Measurements from ENCODE around the gene CDH4. TPM values are rescaled to one million over a fixed set of nuclear protein-coding genes. Genes with fewer than 3 reads are reported as not detected.
"Not testable (repeated sequence)": the region's sequence is repeated elsewhere in the genome, so short reads cannot be mapped to it uniquely, and the experiment has no call there.

The CDH4 gene
- total and polyA plus RNA-seq, 9 of the 15 experiments (the other 6 are each of a cell fraction or from before 2014, with no cell fraction given) = 0.04 TPM; not detected in 8

DNA sequence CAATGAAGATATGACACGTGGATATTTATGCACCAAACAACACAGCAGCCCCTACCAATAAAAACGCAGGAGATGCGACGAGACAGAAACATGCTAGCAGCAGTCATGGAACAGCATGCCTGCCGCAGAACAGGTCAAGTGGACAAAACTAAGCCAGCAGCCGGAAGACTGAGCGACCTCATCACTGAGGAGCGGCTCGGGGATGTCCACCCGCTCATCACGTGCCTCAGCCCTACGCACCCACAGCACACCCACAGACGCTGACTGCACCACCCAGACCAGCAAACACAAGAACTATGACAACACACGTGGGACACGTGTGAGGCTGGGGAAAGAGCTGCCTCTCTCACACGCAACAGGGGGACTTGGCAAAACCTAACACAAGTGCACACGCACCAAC is 731.9 kb downstream of the CDH4 start:
- H3K9me3 ChIP-seq (replicated peaks; ENCODE audit: control insufficient read depth, insufficient read depth, low read depth, low read length) = no peaks in the 10 kb centered on the region
- TF ChIP-seq CSDE1 (IDR thresholded peaks at IDR 0.05) (no peak), ZNF75A (CRISPR knock-in tag; IDR thresholded peaks at IDR 0.05) (no peak), NFXL1 (CRISPR knock-in tag; IDR thresholded peaks at IDR 0.05) (no peak), ARID2 (IDR thresholded peaks at IDR 0.05) (no peak), ZNF133 (CRISPR knock-in tag; IDR thresholded peaks at IDR 0.05) (no peak), BACH1 (tag; IDR thresholded peaks at IDR 0.05) (no peak), NCOA6 (IDR thresholded peaks at IDR 0.05) (no peak), ZFP1 (CRISPR knock-in tag; IDR thresholded peaks at IDR 0.05) (no peak), BCOR (IDR thresholded peaks at IDR 0.05) (no peak)
- TF ChIP-seq, protein P1, sequence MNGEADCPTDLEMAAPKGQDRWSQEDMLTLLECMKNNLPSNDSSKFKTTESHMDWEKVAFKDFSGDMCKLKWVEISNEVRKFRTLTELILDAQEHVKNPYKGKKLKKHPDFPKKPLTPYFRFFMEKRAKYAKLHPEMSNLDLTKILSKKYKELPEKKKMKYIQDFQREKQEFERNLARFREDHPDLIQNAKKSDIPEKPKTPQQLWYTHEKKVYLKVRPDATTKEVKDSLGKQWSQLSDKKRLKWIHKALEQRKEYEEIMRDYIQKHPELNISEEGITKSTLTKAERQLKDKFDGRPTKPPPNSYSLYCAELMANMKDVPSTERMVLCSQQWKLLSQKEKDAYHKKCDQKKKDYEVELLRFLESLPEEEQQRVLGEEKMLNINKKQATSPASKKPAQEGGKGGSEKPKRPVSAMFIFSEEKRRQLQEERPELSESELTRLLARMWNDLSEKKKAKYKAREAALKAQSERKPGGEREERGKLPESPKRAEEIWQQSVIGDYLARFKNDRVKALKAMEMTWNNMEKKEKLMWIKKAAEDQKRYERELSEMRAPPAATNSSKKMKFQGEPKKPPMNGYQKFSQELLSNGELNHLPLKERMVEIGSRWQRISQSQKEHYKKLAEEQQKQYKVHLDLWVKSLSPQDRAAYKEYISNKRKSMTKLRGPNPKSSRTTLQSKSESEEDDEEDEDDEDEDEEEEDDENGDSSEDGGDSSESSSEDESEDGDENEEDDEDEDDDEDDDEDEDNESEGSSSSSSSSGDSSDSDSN (IDR thresholded peaks at IDR 0.05; ENCODE audit: borderline replicate concordance in 1 of 2, low read depth in 2 of 2, low read length in 2 of 2) = no peak
- TF ChIP-seq, protein P2, sequence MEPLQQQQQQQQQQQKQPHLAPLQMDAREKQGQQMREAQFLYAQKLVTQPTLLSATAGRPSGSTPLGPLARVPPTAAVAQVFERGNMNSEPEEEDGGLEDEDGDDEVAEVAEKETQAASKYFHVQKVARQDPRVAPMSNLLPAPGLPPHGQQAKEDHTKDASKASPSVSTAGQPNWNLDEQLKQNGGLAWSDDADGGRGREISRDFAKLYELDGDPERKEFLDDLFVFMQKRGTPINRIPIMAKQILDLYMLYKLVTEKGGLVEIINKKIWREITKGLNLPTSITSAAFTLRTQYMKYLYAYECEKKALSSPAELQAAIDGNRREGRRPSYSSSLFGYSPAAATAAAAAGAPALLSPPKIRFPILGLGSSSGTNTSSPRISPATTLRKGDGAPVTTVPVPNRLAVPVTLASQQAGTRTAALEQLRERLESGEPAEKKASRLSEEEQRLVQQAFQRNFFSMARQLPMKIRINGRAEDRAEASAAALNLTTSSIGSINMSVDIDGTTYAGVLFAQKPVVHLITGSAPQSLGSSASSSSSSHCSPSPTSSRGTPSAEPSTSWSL (CRISPR knock-in tag; IDR thresholded peaks at IDR 0.05; ENCODE audit: borderline replicate concordance) = no peak
- H3K4me3 ChIP-seq = no peak overlapping the region
- H3K4me2 ChIP-seq (ENCODE audit: insufficient read depth, low read length) = no peak overlapping the region
- peaks cover 4 to 16% of the 10 kb centered on the region in 2 experiments; a peak in 3 of 5 replicates for H3K4me1 ChIP-seq (replicated peaks in 1 of 2; ENCODE audit: control insufficient read depth in 2 of 2, insufficient read depth in 2 of 2, low read length in 2 of 2)
- intact Hi-C loops (cut with micrococcal nuclease) = loop anchor here (10.0 kb wide), 1 partner anchor 321 kb away; the partner anchor contains the start of gene ADRM1
- no peak overlapping the region for H2AFZ ChIP-seq (ENCODE audit: low read depth, low read length)
- POLR2A ChIA-PET = no interaction called here
- no peak overlapping the region for H3K27ac ChIP-seq (ENCODE audit: extremely low read depth, low read depth, low read length)
- H3K79me2 ChIP-seq (ENCODE audit: control insufficient read depth, insufficient read depth, low read length) = peaks cover 9% of the 10 kb centered on the region; the same call in 1 of the 3 replicates
- no peaks in the 10 kb centered on the region for H3K27me3 ChIP-seq (ENCODE audit: control insufficient read depth in 2 of 2, insufficient read depth in 2 of 2, low read length in 2 of 2)
- no TSS peak for BruUV-seq (replicated peaks)
- peaks cover 34% of the 10 kb centered on the region; the same call in 2 of the 3 replicates for H3K36me3 ChIP-seq (ENCODE audit: control insufficient read depth, insufficient read depth, low read length)
- FAIRE-seq (no peak), ATAC-seq (no peak), DNase-seq (ENCODE audit: extremely low read depth in 1 of 4, low spot score in 3 of 4) (no peak)
- no peaks in the 10 kb centered on the region for H3K9me1 ChIP-seq (ENCODE audit: control insufficient read depth, insufficient read depth, low read length)
- in situ Hi-C loops (cut with MboI) = no loop called here
- no peak overlapping the region for H3K9ac ChIP-seq (ENCODE audit: insufficient read depth in 1 of 2, low read depth in 2 of 2, low read length in 2 of 2)
- peaks cover 13% of the 10 kb centered on the region; the same call in 1 of the 2 replicates for H4K20me1 ChIP-seq (replicated peaks; ENCODE audit: control insufficient read depth, insufficient read depth, low read length)
- CTCF ChIA-PET (ENCODE audit: low intra/inter-chr PET ratio) = no interaction called here
- 91% methylated on average over 17 of the region's 17 CpGs for WGBS (ENCODE audit: insufficient coverage, low coverage, missing lambda C conversion rate)

DNA sequence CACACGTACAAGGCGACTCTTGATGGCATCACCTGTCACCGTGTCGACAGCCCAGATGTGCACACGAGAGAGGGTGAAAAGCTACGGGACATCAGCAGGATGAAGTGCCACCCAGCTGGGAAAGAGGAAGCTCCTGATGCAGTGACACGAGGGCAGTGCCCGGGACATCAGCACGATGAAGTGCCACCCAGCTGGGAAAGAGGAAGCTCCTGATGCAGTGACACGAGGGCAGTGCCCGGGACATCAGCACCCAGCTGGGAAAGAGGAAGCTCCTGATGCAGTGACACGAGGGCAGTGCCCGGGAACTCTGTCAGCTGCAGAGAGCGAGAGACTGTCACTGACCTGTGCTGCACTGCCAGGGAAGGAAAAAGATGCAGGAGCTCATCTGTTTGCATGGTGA is 732.4 kb downstream of the CDH4 start:
- Histone ChIP-seq H3K36me3 (ENCODE audit: control insufficient read depth, insufficient read depth, low read length) (peaks cover 34% of the 10 kb centered on the region; the same call in 2 of the 3 replicates), H4K20me1 (replicated peaks; ENCODE audit: control insufficient read depth, insufficient read depth, low read length) (peaks cover 13% of the 10 kb centered on the region; the same call in 1 of the 2 replicates), H3K4me1 (replicated peaks in 1 of 2; ENCODE audit: control insufficient read depth in 2 of 2, insufficient read depth in 2 of 2, low read length in 2 of 2) (peaks cover 4 to 16% of the 10 kb centered on the region in 2 experiments; a peak in 3 of 5 replicates)
- H3K9me3 ChIP-seq (replicated peaks; ENCODE audit: control insufficient read depth, insufficient read depth, low read depth, low read length); DNase-seq (ENCODE audit: extremely low read depth in 1 of 4, low spot score in 3 of 4); H3K4me2 ChIP-seq (ENCODE audit: insufficient read depth, low read length); H3K27ac ChIP-seq (ENCODE audit: extremely low read depth, low read depth, low read length); H3K79me2 ChIP-seq (ENCODE audit: control insufficient read depth, insufficient read depth, low read length); H3K9ac ChIP-seq (ENCODE audit: insufficient read depth in 1 of 2, low read depth in 2 of 2, low read length in 2 of 2); ATAC-seq; H2AFZ ChIP-seq (ENCODE audit: low read depth, low read length); FAIRE-seq; H3K9me1 ChIP-seq (ENCODE audit: control insufficient read depth, insufficient read depth, low read length); BruUV-seq (replicated peaks); POLR2A ChIA-PET; H3K4me3 ChIP-seq; H3K27me3 ChIP-seq (ENCODE audit: control insufficient read depth in 2 of 2, insufficient read depth in 2 of 2, low read length in 2 of 2); in situ Hi-C loops (cut with MboI); CTCF ChIA-PET (ENCODE audit: low intra/inter-chr PET ratio): not testable (repeated sequence)
- 94% methylated on average over 14 of the region's 14 CpGs for WGBS (ENCODE audit: insufficient coverage, low coverage, missing lambda C conversion rate)
- intact Hi-C loops (cut with micrococcal nuclease) = loop anchor here (10.0 kb wide), 1 partner anchor 320 kb away; the partner anchor contains the start of gene ADRM1
